Activated CD4-positive, alpha-beta T cell treated with anti-CD3 and anti-CD28 coated beads for 4 hours (primary cell): ENCODE measurements around the gene MMP17.

ENCODE experiments used
- DNase-seq, 2 donors: peaks; one replicate each; pipeline ENCODE4 v3.0.0-alpha.2; 2020

The MMP17 gene

GRCh38 chr12:131896080-131896810, 68.1 kb downstream of the MMP17 start:
- peak; percentile 53 to 62 for DNase-seq

GRCh38 chr12:131896811-131897270, 68.6 kb downstream of the MMP17 start:
- DNase-seq = no peak

- DNase-seq = no peak
These were observed 69.1 kb downstream of the MMP17 start for GRCh38 chr12:131897276-131897675.

- no peak for DNase-seq
These were observed 69.7 kb downstream of the MMP17 start for GRCh38 chr12:131897875-131898274.

- no peak for DNase-seq
These were observed 72.2 kb downstream of the MMP17 start for GRCh38 chr12:131900397-131900796.
